GM23338 (cell line): Measurements from ENCODE around the gene STAT6. TPM values are rescaled to one million over a fixed set of nuclear protein-coding genes. Genes with fewer than 3 reads are reported as not detected.

Source experiments
- EZH2 ChIP-seq: fragments of 200-600 bp; sonication (generic); IDR thresholded peaks from one replicate; pipeline ENCODE4 v1.8.0; 2017; ENCODE audit warnings: antibody characterized with exemption, mild to moderate bottlenecking, low read depth; ENCODE audit not compliant: unreplicated experiment
- JUNB ChIP-seq: IDR thresholded peaks from one replicate; pipeline ENCODE4 v1.6.1; 2016; ENCODE audit warnings: antibody characterized with exemption; ENCODE audit not compliant: unreplicated experiment
- NANOG ChIP-seq: IDR thresholded peaks from 2 replicates; pipeline ENCODE4 v1.6.1; 2016; ENCODE audit warnings: antibody characterized with exemption, borderline replicate concordance
- ZNF114 ChIP-seq: fragments of 250-450 bp; sonication (Bioruptor Pico); IDR thresholded peaks from 2 replicates; pipeline ENCODE4 v1.5.0; 2020; ENCODE audit warnings: mild to moderate bottlenecking, moderate library complexity
- ZNF331 ChIP-seq: fragments of 250-450 bp; sonication (Bioruptor Pico); IDR thresholded peaks from 2 replicates; pipeline ENCODE4 v1.5.0; 2020; ENCODE audit warnings: low read depth, mild to moderate bottlenecking, moderate library complexity
- polyA plus RNA-seq: library from polyadenylated mRNA; unstranded; fragments of >200 nt; fragmentation: Nextera tagmentation; extraction: Ambion mirVana; gene quantifications from 2 replicates; pipeline ENCODE4 v1.2.1, GENCODE V29; 2016
- total RNA-seq: library from RNA; depleted of rRNA; stranded (reverse); fragments of >200 nt; shearing (Covaris generic); gene quantifications from 2 replicates; pipeline ENCODE4 v1.2.3, GENCODE V29; 2014
- TF ChIP-seq, protein P1 (sequence below): fragments of 250-450 bp; sonication (Bioruptor Pico); IDR thresholded peaks from 2 replicates; pipeline ENCODE4 v1.5.0; 2020; ENCODE audit warnings: mild to moderate bottlenecking, moderate library complexity
- TF ChIP-seq, protein P2 (sequence below): IDR thresholded peaks from 2 replicates; pipeline ENCODE4 v1.6.1; 2016; ENCODE audit warnings: antibody characterized with exemption
- TF ChIP-seq, protein P3 (sequence below): IDR thresholded peaks from one replicate; pipeline ENCODE4 v1.6.1; 2018; ENCODE audit warnings: antibody characterized with exemption; ENCODE audit not compliant: unreplicated experiment
- TF ChIP-seq, protein P4 (sequence below), 2 experiments: fragments of 200-600 bp in 1 of 2; sonication (generic) in 1 of 2; conservative IDR thresholded peaks; 2 replicates each; pipeline versions ENCODE4 v1.5.1 to v1.6.1; 2016 to 2017; ENCODE audit warnings: antibody characterized with exemption in 2 of 2, low read depth in 2 of 2, mild to moderate bottlenecking in 2 of 2, moderate library complexity in 1 of 2

STAT6 gene
- total and polyA plus RNA-seq, 2 experiments from 2014 or later, result 14.3 to 28.1 TPM

DNA sequence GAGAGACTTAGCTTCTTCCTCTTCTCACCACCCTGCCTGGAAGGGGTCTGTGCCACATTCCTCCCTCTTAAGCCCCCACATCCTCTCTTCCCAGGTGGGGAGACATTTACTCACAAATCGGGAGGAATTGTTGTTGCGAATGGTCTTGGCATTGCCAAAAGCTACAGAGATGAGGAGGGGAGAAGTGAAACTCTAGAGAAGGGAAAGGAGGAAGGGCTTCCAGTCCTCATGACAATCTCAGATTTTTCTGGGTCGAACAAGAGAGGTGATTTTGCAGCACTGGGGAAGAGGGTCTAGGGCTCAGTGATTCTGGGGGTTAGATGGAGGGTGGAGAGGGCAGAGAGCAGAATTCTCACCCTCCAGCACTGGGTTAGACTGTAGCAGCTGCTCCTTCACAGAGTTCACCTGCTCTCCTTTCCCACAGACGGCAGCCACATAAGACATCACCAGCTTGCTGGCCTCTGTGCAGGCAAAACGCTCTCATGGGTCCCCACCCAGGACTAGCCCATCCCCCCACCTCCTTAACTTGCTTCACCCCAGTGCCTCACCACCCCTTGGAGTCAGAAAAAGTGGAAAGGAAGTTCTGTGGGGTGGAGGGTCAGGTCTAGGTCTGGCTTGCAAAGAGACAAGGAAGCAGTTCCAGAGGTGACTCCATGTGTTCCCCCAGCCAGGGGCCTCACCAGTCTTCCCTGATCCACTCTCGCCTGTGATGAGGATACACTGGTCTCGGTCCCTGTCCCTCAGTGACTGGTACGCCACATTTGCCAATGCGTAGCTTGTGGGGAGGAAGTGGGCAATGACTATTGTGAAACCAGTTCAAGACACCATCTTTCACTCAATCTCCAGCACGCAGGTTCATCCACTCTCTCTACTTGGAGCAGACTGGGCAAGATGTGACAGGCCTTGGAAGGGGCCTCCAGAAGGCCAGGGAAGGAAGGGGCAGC lies 63.9 kb downstream of the STAT6 start (continued):
- TF ChIP-seq, protein P1, sequence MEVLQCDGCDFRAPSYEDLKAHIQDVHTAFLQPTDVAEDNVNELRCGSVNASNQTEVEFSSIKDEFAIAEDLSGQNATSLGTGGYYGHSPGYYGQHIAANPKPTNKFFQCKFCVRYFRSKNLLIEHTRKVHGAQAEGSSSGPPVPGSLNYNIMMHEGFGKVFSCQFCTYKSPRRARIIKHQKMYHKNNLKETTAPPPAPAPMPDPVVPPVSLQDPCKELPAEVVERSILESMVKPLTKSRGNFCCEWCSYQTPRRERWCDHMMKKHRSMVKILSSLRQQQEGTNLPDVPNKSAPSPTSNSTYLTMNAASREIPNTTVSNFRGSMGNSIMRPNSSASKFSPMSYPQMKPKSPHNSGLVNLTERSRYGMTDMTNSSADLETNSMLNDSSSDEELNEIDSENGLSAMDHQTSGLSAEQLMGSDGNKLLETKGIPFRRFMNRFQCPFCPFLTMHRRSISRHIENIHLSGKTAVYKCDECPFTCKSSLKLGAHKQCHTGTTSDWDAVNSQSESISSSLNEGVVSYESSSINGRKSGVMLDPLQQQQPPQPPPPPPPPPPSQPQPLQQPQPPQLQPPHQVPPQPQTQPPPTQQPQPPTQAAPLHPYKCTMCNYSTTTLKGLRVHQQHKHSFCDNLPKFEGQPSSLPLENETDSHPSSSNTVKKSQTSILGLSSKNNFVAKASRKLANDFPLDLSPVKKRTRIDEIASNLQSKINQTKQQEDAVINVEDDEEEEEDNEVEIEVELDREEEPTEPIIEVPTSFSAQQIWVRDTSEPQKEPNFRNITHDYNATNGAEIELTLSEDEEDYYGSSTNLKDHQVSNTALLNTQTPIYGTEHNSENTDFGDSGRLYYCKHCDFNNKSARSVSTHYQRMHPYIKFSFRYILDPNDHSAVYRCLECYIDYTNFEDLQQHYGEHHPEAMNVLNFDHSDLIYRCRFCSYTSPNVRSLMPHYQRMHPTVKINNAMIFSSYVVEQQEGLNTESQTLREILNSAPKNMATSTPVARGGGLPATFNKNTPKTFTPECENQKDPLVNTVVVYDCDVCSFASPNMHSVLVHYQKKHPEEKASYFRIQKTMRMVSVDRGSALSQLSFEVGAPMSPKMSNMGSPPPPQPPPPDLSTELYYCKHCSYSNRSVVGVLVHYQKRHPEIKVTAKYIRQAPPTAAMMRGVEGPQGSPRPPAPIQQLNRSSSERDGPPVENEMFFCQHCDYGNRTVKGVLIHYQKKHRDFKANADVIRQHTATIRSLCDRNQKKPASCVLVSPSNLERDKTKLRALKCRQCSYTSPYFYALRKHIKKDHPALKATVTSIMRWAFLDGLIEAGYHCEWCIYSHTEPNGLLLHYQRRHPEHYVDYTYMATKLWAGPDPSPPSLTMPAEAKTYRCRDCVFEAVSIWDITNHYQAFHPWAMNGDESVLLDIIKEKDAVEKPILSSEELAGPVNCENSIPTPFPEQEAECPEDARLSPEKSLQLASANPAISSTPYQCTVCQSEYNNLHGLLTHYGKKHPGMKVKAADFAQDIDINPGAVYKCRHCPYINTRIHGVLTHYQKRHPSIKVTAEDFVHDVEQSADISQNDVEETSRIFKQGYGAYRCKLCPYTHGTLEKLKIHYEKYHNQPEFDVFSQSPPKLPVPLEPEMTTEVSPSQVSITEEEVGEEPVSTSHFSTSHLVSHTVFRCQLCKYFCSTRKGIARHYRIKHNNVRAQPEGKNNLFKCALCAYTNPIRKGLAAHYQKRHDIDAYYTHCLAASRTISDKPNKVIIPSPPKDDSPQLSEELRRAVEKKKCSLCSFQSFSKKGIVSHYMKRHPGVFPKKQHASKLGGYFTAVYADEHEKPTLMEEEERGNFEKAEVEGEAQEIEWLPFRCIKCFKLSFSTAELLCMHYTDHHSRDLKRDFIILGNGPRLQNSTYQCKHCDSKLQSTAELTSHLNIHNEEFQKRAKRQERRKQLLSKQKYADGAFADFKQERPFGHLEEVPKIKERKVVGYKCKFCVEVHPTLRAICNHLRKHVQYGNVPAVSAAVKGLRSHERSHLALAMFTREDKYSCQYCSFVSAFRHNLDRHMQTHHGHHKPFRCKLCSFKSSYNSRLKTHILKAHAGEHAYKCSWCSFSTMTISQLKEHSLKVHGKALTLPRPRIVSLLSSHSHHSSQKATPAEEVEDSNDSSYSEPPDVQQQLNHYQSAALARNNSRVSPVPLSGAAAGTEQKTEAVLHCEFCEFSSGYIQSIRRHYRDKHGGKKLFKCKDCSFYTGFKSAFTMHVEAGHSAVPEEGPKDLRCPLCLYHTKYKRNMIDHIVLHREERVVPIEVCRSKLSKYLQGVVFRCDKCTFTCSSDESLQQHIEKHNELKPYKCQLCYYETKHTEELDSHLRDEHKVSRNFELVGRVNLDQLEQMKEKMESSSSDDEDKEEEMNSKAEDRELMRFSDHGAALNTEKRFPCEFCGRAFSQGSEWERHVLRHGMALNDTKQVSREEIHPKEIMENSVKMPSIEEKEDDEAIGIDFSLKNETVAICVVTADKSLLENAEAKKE (CRISPR knock-in tag), result no peak
- TF ChIP-seq, protein P2, sequence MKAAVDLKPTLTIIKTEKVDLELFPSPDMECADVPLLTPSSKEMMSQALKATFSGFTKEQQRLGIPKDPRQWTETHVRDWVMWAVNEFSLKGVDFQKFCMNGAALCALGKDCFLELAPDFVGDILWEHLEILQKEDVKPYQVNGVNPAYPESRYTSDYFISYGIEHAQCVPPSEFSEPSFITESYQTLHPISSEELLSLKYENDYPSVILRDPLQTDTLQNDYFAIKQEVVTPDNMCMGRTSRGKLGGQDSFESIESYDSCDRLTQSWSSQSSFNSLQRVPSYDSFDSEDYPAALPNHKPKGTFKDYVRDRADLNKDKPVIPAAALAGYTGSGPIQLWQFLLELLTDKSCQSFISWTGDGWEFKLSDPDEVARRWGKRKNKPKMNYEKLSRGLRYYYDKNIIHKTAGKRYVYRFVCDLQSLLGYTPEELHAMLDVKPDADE, result no peak
- TF ChIP-seq NANOG (no peak), EZH2 (no peak), ZNF114 (CRISPR knock-in tag) (no peak), JUNB (no peak), ZNF331 (CRISPR knock-in tag) (no peak)
- TF ChIP-seq, protein P3, sequence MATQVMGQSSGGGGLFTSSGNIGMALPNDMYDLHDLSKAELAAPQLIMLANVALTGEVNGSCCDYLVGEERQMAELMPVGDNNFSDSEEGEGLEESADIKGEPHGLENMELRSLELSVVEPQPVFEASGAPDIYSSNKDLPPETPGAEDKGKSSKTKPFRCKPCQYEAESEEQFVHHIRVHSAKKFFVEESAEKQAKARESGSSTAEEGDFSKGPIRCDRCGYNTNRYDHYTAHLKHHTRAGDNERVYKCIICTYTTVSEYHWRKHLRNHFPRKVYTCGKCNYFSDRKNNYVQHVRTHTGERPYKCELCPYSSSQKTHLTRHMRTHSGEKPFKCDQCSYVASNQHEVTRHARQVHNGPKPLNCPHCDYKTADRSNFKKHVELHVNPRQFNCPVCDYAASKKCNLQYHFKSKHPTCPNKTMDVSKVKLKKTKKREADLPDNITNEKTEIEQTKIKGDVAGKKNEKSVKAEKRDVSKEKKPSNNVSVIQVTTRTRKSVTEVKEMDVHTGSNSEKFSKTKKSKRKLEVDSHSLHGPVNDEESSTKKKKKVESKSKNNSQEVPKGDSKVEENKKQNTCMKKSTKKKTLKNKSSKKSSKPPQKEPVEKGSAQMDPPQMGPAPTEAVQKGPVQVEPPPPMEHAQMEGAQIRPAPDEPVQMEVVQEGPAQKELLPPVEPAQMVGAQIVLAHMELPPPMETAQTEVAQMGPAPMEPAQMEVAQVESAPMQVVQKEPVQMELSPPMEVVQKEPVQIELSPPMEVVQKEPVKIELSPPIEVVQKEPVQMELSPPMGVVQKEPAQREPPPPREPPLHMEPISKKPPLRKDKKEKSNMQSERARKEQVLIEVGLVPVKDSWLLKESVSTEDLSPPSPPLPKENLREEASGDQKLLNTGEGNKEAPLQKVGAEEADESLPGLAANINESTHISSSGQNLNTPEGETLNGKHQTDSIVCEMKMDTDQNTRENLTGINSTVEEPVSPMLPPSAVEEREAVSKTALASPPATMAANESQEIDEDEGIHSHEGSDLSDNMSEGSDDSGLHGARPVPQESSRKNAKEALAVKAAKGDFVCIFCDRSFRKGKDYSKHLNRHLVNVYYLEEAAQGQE, result no peak
- TF ChIP-seq, protein P4, sequence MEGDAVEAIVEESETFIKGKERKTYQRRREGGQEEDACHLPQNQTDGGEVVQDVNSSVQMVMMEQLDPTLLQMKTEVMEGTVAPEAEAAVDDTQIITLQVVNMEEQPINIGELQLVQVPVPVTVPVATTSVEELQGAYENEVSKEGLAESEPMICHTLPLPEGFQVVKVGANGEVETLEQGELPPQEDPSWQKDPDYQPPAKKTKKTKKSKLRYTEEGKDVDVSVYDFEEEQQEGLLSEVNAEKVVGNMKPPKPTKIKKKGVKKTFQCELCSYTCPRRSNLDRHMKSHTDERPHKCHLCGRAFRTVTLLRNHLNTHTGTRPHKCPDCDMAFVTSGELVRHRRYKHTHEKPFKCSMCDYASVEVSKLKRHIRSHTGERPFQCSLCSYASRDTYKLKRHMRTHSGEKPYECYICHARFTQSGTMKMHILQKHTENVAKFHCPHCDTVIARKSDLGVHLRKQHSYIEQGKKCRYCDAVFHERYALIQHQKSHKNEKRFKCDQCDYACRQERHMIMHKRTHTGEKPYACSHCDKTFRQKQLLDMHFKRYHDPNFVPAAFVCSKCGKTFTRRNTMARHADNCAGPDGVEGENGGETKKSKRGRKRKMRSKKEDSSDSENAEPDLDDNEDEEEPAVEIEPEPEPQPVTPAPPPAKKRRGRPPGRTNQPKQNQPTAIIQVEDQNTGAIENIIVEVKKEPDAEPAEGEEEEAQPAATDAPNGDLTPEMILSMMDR (conservative IDR thresholded peaks at IDR 0.05; ENCODE audit: low read depth in 2 of 2), result no peak
